IMR-90 (cell line): ENCODE measurements around the gene CUEDC2. TPM values are rescaled to one million over a fixed set of nuclear protein-coding genes. Genes with fewer than 3 reads are reported as not detected.

Experiments used
- ATAC-seq: fragments of 200-7000 bp; cut with Tn5 transposase; 2 replicates; pipeline ENCODE4 v1.9.1; 2020; ENCODE audit warnings: low read depth, mild to moderate bottlenecking, moderate library complexity
- BruUV-seq: library from RNA; stranded (reverse); fragments of 400-500 nt; replicated peaks from 2 replicates; lab custom pipeline; 2021; lab: Mats Ljungman, UMichigan
- CTCF ChIA-PET: fragments of 300-600 bp; formaldehyde crosslinking; extraction: SDS; loops from one replicate; lab custom pipeline; 2021; ENCODE audit warnings: antibody characterized with exemption; lab: Yijun Ruan, JAX
- POLR2A ChIA-PET: fragments of 300-600 bp; sonication (Branson Sonifier 250); formaldehyde crosslinking; loops from one replicate; lab custom pipeline; 2022; ENCODE audit warnings: antibody characterized with exemption; ENCODE audit not compliant: unreplicated experiment; lab: Charles Lee
- DNase-seq: peaks from one replicate; pipeline ENCODE4 v3.0.0; 2013
- H2AFZ ChIP-seq: replicated peaks from 2 replicates; pipeline ENCODE3; 2013; ENCODE audit warnings: low read length, mild to moderate bottlenecking; ENCODE audit not compliant: poor library complexity
- H2AK5ac ChIP-seq: 2 replicates; pipeline ENCODE4 v1.6.1; 2013; ENCODE audit warnings: low read depth, low read length, inconsistent platforms
- H2AK9ac ChIP-seq: replicated peaks from 2 replicates; pipeline ENCODE3; 2013; ENCODE audit warnings: mild to moderate bottlenecking, low read depth, low read length, moderate library complexity; ENCODE audit not compliant: poor library complexity
- H2BK120ac ChIP-seq: 2 replicates; pipeline ENCODE4 v1.6.1; 2013; ENCODE audit warnings: low read depth, low read length, inconsistent platforms
- H2BK15ac ChIP-seq: 3 replicates; pipeline ENCODE4 v1.6.1; 2013; ENCODE audit warnings: low read depth, low read length, inconsistent platforms
- H2BK20ac ChIP-seq: 2 replicates; pipeline ENCODE4 v1.6.1; 2013; ENCODE audit warnings: low read depth, mild to moderate bottlenecking, inconsistent platforms, low read length, moderate library complexity
- H2BK5ac ChIP-seq: 2 replicates; pipeline ENCODE4 v1.6.1; 2013; ENCODE audit warnings: mild to moderate bottlenecking, low read depth, low read length, inconsistent platforms; ENCODE audit not compliant: poor library complexity, severe bottlenecking
- H3K14ac ChIP-seq: replicated peaks from 2 replicates; pipeline ENCODE4 v1.6.1; 2013; ENCODE audit warnings: low read depth, low read length, inconsistent platforms
- H3K18ac ChIP-seq: 2 replicates; pipeline ENCODE4 v1.6.1; 2013; ENCODE audit warnings: low read depth, low read length, control low read depth
- H3K23ac ChIP-seq: 2 replicates; pipeline ENCODE4 v1.6.1; 2013; ENCODE audit warnings: low read depth, low read length, inconsistent platforms
- H3K27ac ChIP-seq: 2 replicates; pipeline ENCODE4 v1.5.1; 2013; ENCODE audit warnings: mild to moderate bottlenecking, control low read depth, low read length; ENCODE audit not compliant: insufficient read depth
- H3K27me3 ChIP-seq: 2 replicates; pipeline ENCODE4 v1.6.1; 2013; ENCODE audit warnings: low read length; ENCODE audit not compliant: control insufficient read depth, insufficient read depth
- H3K36me3 ChIP-seq: 2 replicates; pipeline ENCODE4 v1.6.1; 2013; ENCODE audit warnings: low read length, mixed read lengths; ENCODE audit not compliant: control insufficient read depth, insufficient read depth
- H3K4ac ChIP-seq: 2 replicates; pipeline ENCODE4 v1.6.1; 2013; ENCODE audit warnings: low read depth, low read length, inconsistent platforms
- H3K4me1 ChIP-seq: 2 replicates; pipeline ENCODE4 v1.6.1; 2013; ENCODE audit warnings: low read length, mixed read lengths; ENCODE audit not compliant: control insufficient read depth, insufficient read depth
- H3K4me2 ChIP-seq: 2 replicates; pipeline ENCODE4 v1.6.1; 2013; ENCODE audit warnings: low read depth, mild to moderate bottlenecking, control low read depth, low read length, moderate library complexity
- H3K4me3 ChIP-seq: 2 replicates; pipeline ENCODE4 v1.5.1; 2013; ENCODE audit warnings: low read depth, mild to moderate bottlenecking, control low read depth, low read length, moderate library complexity; ENCODE audit not compliant: insufficient read depth
- H3K56ac ChIP-seq: 2 replicates; pipeline ENCODE4 v1.6.1; 2013; ENCODE audit warnings: low read length, inconsistent platforms; ENCODE audit not compliant: insufficient read depth; ENCODE audit errors: extremely low read depth
- H3K79me1 ChIP-seq, 2 experiments: 2 replicates each; pipeline ENCODE4 v1.6.1; 2013; ENCODE audit warnings: low read length in 2 of 2, inconsistent platforms in 1 of 2, low read depth in 1 of 2
- H3K9ac ChIP-seq: 2 replicates; pipeline ENCODE4 v1.6.1; 2013; ENCODE audit warnings: low read depth, low read length, control low read depth
- H3K9me1 ChIP-seq: 2 replicates; pipeline ENCODE4 v1.6.1; 2013; ENCODE audit warnings: low read length, inconsistent platforms; ENCODE audit not compliant: insufficient read depth
- H3K9me3 ChIP-seq: 2 replicates; pipeline ENCODE4 v1.6.1; 2013; ENCODE audit warnings: low read length; ENCODE audit not compliant: control insufficient read depth, insufficient read depth
- H4K20me1 ChIP-seq: 2 replicates; pipeline ENCODE4 v1.6.1; 2013; ENCODE audit warnings: low read length, inconsistent platforms; ENCODE audit not compliant: insufficient read depth
- H4K5ac ChIP-seq: 2 replicates; pipeline ENCODE4 v1.6.1; 2013; ENCODE audit warnings: mild to moderate bottlenecking, low read depth, low read length, control low read depth
- H4K8ac ChIP-seq, 2 experiments: 2 replicates each; pipeline ENCODE4 v1.6.1; 2013; ENCODE audit warnings: low read depth in 2 of 2, low read length in 2 of 2, control low read depth in 1 of 2, inconsistent platforms in 1 of 2
- H4K91ac ChIP-seq: 2 replicates; pipeline ENCODE4 v1.6.1; 2013; ENCODE audit warnings: low read depth, low read length, inconsistent platforms; ENCODE audit not compliant: insufficient read depth
- BHLHE40 ChIP-seq: fragments of 150-350 bp; IDR thresholded peaks from 2 replicates; pipeline ENCODE4 v1.6.1; 2016; ENCODE audit warnings: mild to moderate bottlenecking, low read depth, low read length
- CEBPB ChIP-seq: IDR thresholded peaks from 2 replicates; pipeline ENCODE4 v1.6.1; 2012; ENCODE audit warnings: low read depth, low read length, improper control_type of control experiment
- CHD1 ChIP-seq: IDR thresholded peaks from 2 replicates; pipeline ENCODE4 v1.6.1; 2012; ENCODE audit warnings: low read depth, low read length, improper control_type of control experiment
- CTCF ChIP-seq: conservative IDR thresholded peaks from 2 replicates; pipeline ENCODE4 v1.5.1; 2012; ENCODE audit warnings: mild to moderate bottlenecking, low read depth, low read length, improper control_type of control experiment
- ELK1 ChIP-seq: fragments of 150-350 bp; IDR thresholded peaks from 2 replicates; pipeline ENCODE4 v1.6.1; 2016; ENCODE audit warnings: low read depth, mild to moderate bottlenecking, low read length, moderate library complexity, borderline replicate concordance
- MAFK ChIP-seq: IDR thresholded peaks from 2 replicates; pipeline ENCODE4 v1.6.1; 2012; ENCODE audit warnings: low read depth, low read length, improper control_type of control experiment
- MAZ ChIP-seq: IDR thresholded peaks from 2 replicates; pipeline ENCODE4 v1.6.1; 2012; ENCODE audit warnings: low read depth, mild to moderate bottlenecking, low read length, improper control_type of control experiment, moderate library complexity, borderline replicate concordance
- MXI1 ChIP-seq: IDR thresholded peaks from 2 replicates; pipeline ENCODE4 v1.6.1; 2012; ENCODE audit warnings: low read depth, mild to moderate bottlenecking, low read length, moderate library complexity, borderline replicate concordance
- NFE2L2 ChIP-seq: fragments of 150-350 bp; IDR thresholded peaks from 2 replicates; pipeline ENCODE4 v1.6.1; 2016; ENCODE audit warnings: low read depth, mild to moderate bottlenecking, low read length
- POLR2A ChIP-seq: IDR thresholded peaks from 2 replicates; pipeline ENCODE4 v1.6.1; 2012; ENCODE audit warnings: mild to moderate bottlenecking, low read depth, low read length
- RAD21 ChIP-seq: IDR thresholded peaks from 2 replicates; pipeline ENCODE4 v1.6.1; 2012; ENCODE audit warnings: low read length, improper control_type of control experiment
- RCOR1 ChIP-seq: IDR thresholded peaks from 2 replicates; pipeline ENCODE4 v1.6.1; 2012; ENCODE audit warnings: mild to moderate bottlenecking, low read length, improper control_type of control experiment; ENCODE audit not compliant: insufficient replicate concordance
- RFX5 ChIP-seq: IDR thresholded peaks from 2 replicates; pipeline ENCODE4 v1.8.0; 2012; ENCODE audit warnings: low read depth, mild to moderate bottlenecking, low read length, moderate library complexity
- SMC3 ChIP-seq: fragments of 150-350 bp; IDR thresholded peaks from 2 replicates; pipeline ENCODE4 v1.6.1; 2016; ENCODE audit warnings: low read depth, mild to moderate bottlenecking, antibody characterized with exemption, low read length, moderate library complexity
- USF2 ChIP-seq: fragments of 150-350 bp; IDR thresholded peaks from 2 replicates; pipeline ENCODE4 v1.6.1; 2017; ENCODE audit warnings: mild to moderate bottlenecking, antibody characterized with exemption, low read length, low read depth
- WGBS, 2 experiments: methylation state at CpG; one replicate each; pipeline versions ENCODE4 v1.1.5 to v1.1.7; 2013; ENCODE audit warnings: missing lambda C conversion rate in 2 of 2; ENCODE audit not compliant: insufficient read length in 1 of 2; ENCODE audit errors: extremely low coverage in 2 of 2; 5-methylcytosine and 5-hydroxymethylcytosine counted together
- dilution Hi-C: fragments of 300-500 bp; cut with HindIII; formaldehyde crosslinking; loops from one replicate; pipeline ENCODE4 v1.14.3; 2018; ENCODE audit warnings: low sequenced_read_pairs; ENCODE audit not compliant: unreplicated experiment
- in situ Hi-C: fragments of 300-500 bp; cut with MboI; formaldehyde crosslinking; loops from 3 replicates; pipeline ENCODE4 v1.14.3; 2019; ENCODE audit warnings: low sequenced_read_pairs, inconsistent platforms, mixed read lengths
- intact Hi-C: fragments of 100-400 bp; cut with micrococcal nuclease; formaldehyde crosslinking; loops from 2 replicates; pipeline ENCODE4 v1.10.0; 2022
- polyA plus RNA-seq, 3 experiments: library from polyadenylated mRNA; depleted of rRNA; stranded (reverse); fragments of >200 nt; gene quantifications; 2 replicates each; pipeline ENCODE4 v1.2.3, GENCODE V29; 2012; ENCODE audit warnings: low replicate concordance in 1 of 3
- total RNA-seq: library from RNA; depleted of rRNA; stranded (reverse); fragments of >200 nt; gene quantifications from 2 replicates; pipeline ENCODE4 v1.2.3, GENCODE V29; 2012

CUEDC2 gene
- total and polyA plus RNA-seq, 2 of the 4 experiments (the other 2 are of a cell fraction): 55.7 to 84.9 TPM

- no peaks in the 10 kb centered on the region for H3K27me3 ChIP-seq
- no peak for ATAC-seq
- no peak overlapping the region for H4K91ac ChIP-seq
- H2AK9ac ChIP-seq: no peak overlapping the region
- no peak overlapping the region for H3K4me2 ChIP-seq
- H3K9ac ChIP-seq: no peak overlapping the region
- H2BK20ac ChIP-seq: no peak overlapping the region
- TF ChIP-seq SMC3 (peak; percentile 27; the same call in 1 of the 2 replicates), RAD21 (peak; percentile 25), BHLHE40 (no peak), POLR2A (no peak), CEBPB (no peak), ELK1 (no peak), MAFK (no peak), CTCF (peak; percentile 31; the same call in 1 of the 2 replicates), MXI1 (no peak), USF2 (no peak), RCOR1 (no peak), RFX5 (no peak), MAZ (no peak), CHD1 (no peak), NFE2L2 (no peak)
- POLR2A ChIA-PET: no interaction called here
- no peak overlapping the region for H2BK15ac ChIP-seq
- H2BK120ac ChIP-seq: no peak overlapping the region
- H3K4me3 ChIP-seq: no peak overlapping the region
- dilution Hi-C loops (no loop called here), in situ Hi-C loops (no loop called here), intact Hi-C loops (no loop called here)
- no peak overlapping the region for H4K8ac ChIP-seq
- H3K9me1 ChIP-seq: no peaks in the 10 kb centered on the region
- WGBS, 2 experiments: 67% methylated on average over 1 of the region's 6 CpGs; no CpG with 5 or more reads in 1 of the 2 experiments
- H3K9me3 ChIP-seq: no peaks in the 10 kb centered on the region
- peaks cover 3% of the 10 kb centered on the region; the same call in 1 of the 2 replicates for H3K4me1 ChIP-seq
- no peaks in the 10 kb centered on the region; the same call in 1 of the 2 replicates for H4K20me1 ChIP-seq
- H3K27ac ChIP-seq: no peak overlapping the region
- no peak for DNase-seq
- H3K36me3 ChIP-seq: peaks cover 41% of the 10 kb centered on the region
- H3K23ac ChIP-seq: no peak overlapping the region
- no peak overlapping the region for H2AK5ac ChIP-seq
- H3K14ac ChIP-seq: no peak overlapping the region
- no peak overlapping the region for H2BK5ac ChIP-seq
- CTCF ChIA-PET: interaction anchor here (0.7 to 1.7 kb wide), 2 partner anchors 10 to 154 kb away, joined by 3 to 4 read pairs; no protein-coding TSS in a partner anchor
- BruUV-seq: no TSS peak
- no peak overlapping the region for H4K5ac ChIP-seq
- no peak overlapping the region for H3K4ac ChIP-seq
- H2AFZ ChIP-seq: no peak overlapping the region
- no peak overlapping the region for H3K56ac ChIP-seq
- H3K79me1 ChIP-seq: no peaks in the 10 kb centered on the region
- no peak overlapping the region for H3K18ac ChIP-seq
These were observed 48.3 kb downstream of the CUEDC2 start for GRCh38 chr10:102384053-102384452.
